Measurements from ENCODE around the gene AMFR. TPM values are rescaled to one million over a fixed set of nuclear protein-coding genes. Genes with fewer than 3 reads are reported as not detected.

Gene AMFR
- total RNA-seq, 1 experiment from 2014 or later = 66.3 TPM

DNA sequence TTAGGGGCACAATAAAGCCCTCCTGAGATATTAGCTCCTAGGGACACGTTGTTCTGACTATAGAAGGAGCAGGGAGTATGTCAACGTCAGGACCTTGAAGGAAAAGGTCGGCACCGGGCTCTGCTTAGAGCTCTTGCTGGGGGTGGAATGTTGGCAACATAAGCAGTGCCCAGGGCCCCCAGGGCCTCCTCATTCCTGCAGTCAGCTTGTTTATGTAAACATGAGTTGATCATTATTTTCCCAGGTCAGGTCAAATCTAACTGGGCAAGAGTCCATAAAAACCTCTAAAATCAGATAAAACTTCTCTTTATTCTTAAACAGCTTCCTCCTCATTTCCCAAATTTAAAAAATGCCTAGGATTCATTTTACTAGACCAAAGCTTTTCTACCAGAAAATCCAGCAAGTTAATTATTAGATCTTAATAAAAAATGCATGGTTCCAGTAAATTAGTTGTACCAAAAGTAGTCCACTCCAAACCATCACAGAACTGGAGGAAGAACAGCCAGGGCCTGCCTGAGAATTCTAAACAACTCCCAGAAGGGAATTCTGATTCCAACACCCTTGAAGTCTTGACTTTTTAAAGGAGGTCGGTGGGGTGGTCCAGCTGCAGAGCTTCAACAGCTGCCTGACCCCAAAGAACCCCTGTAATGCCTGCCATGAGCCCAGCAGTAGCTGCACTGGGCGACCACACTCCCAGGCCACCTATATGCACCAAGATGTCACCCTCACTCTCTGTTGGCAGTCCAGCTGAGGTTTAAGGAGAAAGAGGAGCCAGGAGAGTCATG, 54.3 kb downstream of the AMFR start:
- no peaks in the 10 kb centered on the region for H4K20me1 ChIP-seq (ENCODE audit: insufficient read depth)
- no peaks in the 10 kb centered on the region for H3K27me3 ChIP-seq (ENCODE audit: insufficient read depth, low read length)
- ATAC-seq = no peak
- no peaks in the 10 kb centered on the region for H3K9me2 ChIP-seq (ENCODE audit: insufficient read depth)
- H3K79me2 ChIP-seq (ENCODE audit: insufficient read depth, low read length) = peaks cover 8% of the 10 kb centered on the region; the same call in 1 of the 2 replicates
- H2AFZ ChIP-seq (ENCODE audit: low read depth, low read length, poor library complexity, severe bottlenecking) = no peak overlapping the region
- ChIA-PET RAD21 (ENCODE audit: low non-redundant PET in 1 of 2, low total read pairs in 2 of 2, uncharacterized antibody in 2 of 2, unreplicated experiment in 2 of 2) (no interaction called here), POLR2A (no interaction called here), CTCF (interaction anchor here (2.4 kb wide), 1 partner anchor 15 kb away, joined by 12 read pairs; no protein-coding TSS in a partner anchor)
- intact Hi-C loops (cut with micrococcal nuclease) = no loop called here
- no peak overlapping the region for H3K4me2 ChIP-seq (ENCODE audit: low read length)
- peaks cover 6 to 9% of the 10 kb centered on the region in 2 experiments; a peak in 3 of 4 replicates for H3K36me3 ChIP-seq (ENCODE audit: control insufficient read depth in 1 of 2, insufficient read depth in 2 of 2, low read length in 2 of 2)
- H3K9ac ChIP-seq (ENCODE audit: low read length) = no peak overlapping the region
- BruUV-seq (replicated peaks) = no TSS peak
- no peak overlapping the region for H3K4me3 ChIP-seq (replicated peaks in 1 of 2; ENCODE audit: low read depth in 1 of 2, low read length in 2 of 2)
- peaks cover 0 to 14% of the 10 kb centered on the region in 2 experiments; a peak in 1 of 4 replicates for H3K4me1 ChIP-seq (ENCODE audit: control insufficient read depth in 1 of 2, insufficient read depth in 2 of 2, low read length in 2 of 2)
- no peaks in the 10 kb centered on the region for H3K9me3 ChIP-seq (ENCODE audit: control insufficient read depth in 1 of 2, insufficient read depth in 1 of 2, low read depth in 1 of 2, low read length in 2 of 2)
- no peak for DNase-seq (ENCODE audit: low read depth, low spot score)
- no peak for TF ChIP-seq EZH2phosphoT487 (IDR thresholded peaks at IDR 0.05; ENCODE audit: borderline replicate concordance)
- TF ChIP-seq SP1 (IDR thresholded peaks at IDR 0.05; ENCODE audit: low read depth) = no peak
- no peak for TF ChIP-seq FOSL1 (IDR thresholded peaks at IDR 0.05; ENCODE audit: low read depth)
- TF ChIP-seq, protein P1, sequence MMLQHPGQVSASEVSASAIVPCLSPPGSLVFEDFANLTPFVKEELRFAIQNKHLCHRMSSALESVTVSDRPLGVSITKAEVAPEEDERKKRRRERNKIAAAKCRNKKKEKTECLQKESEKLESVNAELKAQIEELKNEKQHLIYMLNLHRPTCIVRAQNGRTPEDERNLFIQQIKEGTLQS (IDR thresholded peaks at IDR 0.05) = no peak
- TF ChIP-seq, protein P2, sequence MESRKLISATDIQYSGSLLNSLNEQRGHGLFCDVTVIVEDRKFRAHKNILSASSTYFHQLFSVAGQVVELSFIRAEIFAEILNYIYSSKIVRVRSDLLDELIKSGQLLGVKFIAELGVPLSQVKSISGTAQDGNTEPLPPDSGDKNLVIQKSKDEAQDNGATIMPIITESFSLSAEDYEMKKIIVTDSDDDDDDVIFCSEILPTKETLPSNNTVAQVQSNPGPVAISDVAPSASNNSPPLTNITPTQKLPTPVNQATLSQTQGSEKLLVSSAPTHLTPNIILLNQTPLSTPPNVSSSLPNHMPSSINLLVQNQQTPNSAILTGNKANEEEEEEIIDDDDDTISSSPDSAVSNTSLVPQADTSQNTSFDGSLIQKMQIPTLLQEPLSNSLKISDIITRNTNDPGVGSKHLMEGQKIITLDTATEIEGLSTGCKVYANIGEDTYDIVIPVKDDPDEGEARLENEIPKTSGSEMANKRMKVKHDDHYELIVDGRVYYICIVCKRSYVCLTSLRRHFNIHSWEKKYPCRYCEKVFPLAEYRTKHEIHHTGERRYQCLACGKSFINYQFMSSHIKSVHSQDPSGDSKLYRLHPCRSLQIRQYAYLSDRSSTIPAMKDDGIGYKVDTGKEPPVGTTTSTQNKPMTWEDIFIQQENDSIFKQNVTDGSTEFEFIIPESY (IDR thresholded peaks at IDR 0.05; ENCODE audit: extremely low read depth, insufficient replicate concordance, low read length) = no peak
- no peak for TF ChIP-seq TCF7L2 (IDR thresholded peaks at IDR 0.05; ENCODE audit: borderline replicate concordance, extremely low read depth, insufficient read depth, insufficient read length)
- no peak for TF ChIP-seq ZNF274 (IDR thresholded peaks at IDR 0.05; ENCODE audit: low read depth, low read length)
- TF ChIP-seq CEBPB (IDR thresholded peaks at IDR 0.05; ENCODE audit: low read depth) = no peak
- no peak overlapping the region for H3K27ac ChIP-seq (ENCODE audit: low read depth, low read length)

All from HCT116 (cell line).